ENCODE data around the gene FKBP9. TPM values are rescaled to one million over a fixed set of nuclear protein-coding genes. Genes with fewer than 3 reads are reported as not detected.
A peak's percentile ranks its signal among the peaks of the same experiment; 100 is the strongest.
"Not testable (repeated sequence)": the region's sequence is repeated elsewhere in the genome, so short reads cannot be mapped to it uniquely, and the experiment has no call there.

Gene FKBP9
- total RNA-seq, 1 donor from 2014 or later, result 144 TPM

DNA sequence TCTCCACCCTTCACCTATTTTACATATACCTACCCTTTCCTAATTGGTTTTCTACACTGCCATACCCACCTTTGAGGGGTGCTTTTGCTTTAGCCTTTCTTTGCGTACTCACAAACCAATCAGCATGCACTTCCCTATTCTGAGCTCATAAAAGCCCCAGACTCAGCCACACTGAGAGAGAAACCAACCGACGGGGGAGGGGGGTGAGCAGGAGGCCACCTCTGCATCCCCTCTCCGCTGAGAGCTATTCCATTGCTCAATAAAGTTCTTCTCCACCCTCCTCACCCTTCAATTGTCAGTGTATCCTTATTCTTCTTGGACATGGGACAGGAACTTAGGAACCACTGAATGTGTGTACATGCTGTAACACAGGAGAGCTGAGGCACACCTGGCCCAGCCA, 9.0 kb upstream of the FKBP9 start:
- DNase-seq (ENCODE audit: low read depth, low spot score), result no peak

GRCh38 chr7:32952876-32953275, 4.4 kb upstream of the FKBP9 start:
- no peak for DNase-seq (ENCODE audit: low read depth, low spot score)

- DNase-seq (ENCODE audit: low read depth, low spot score), result no peak
Measured at GRCh38 chr7:32958046-32959025, 1.1 kb downstream of the FKBP9 start.

DNA sequence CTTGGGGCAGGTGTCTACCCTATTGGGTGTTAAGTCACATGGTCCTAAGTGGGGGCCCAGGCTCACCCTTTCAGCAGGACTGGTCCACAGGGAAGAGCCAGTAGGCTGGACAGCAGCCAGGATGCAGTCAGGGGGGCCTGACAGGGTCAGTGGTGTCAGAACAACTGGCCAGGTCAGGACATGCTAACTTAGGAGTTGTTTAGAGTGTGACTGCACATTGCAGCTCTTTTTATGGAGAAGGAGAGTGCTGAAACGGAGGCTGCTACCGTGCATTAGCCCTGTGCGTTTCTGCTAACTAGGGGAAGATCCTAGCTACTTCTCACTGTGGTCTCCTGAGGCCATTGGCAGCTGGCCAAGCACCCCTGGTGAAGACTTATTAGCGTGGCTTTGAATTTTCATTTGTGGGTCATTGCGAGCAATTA, 6.7 kb downstream of the FKBP9 start:
- not testable (repeated sequence) for DNase-seq (ENCODE audit: low read depth, low spot score)

DNA sequence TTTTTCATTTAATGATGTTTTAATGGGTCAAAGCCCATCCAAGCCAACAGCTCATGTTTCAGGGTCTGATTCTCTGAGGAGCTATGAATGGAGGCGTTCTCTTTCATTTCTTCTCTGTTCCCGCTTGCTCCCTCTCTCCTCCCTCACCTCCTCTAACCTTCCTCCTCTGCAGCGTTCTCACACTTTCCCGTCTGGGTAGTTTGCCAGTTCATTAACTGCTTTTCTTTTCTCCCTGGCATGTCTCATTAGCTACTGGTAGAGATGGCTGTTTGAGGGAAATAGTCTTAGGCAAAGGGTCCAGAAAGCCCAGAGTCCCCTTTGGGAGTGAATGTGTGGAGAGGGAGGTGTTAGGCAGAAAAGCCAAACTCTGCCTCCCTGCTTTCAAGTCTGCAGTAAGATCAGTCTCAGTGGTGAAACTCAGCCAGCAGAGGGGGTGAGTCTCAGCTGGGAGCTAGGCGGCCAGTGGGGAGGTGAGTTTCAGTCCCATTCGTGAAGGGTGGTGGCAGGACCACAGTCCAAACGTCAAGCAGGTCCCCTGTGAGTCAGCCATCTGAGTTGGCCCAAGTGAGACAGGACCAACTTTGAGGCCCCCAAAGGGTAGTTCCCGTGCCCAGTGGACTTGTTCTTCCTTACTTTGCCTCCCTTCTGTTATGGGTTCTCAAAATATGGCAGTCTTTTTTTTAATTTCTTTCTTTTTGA, 7.4 kb downstream of the FKBP9 start:
- not testable (repeated sequence) for DNase-seq (ENCODE audit: low read depth, low spot score)

DNA sequence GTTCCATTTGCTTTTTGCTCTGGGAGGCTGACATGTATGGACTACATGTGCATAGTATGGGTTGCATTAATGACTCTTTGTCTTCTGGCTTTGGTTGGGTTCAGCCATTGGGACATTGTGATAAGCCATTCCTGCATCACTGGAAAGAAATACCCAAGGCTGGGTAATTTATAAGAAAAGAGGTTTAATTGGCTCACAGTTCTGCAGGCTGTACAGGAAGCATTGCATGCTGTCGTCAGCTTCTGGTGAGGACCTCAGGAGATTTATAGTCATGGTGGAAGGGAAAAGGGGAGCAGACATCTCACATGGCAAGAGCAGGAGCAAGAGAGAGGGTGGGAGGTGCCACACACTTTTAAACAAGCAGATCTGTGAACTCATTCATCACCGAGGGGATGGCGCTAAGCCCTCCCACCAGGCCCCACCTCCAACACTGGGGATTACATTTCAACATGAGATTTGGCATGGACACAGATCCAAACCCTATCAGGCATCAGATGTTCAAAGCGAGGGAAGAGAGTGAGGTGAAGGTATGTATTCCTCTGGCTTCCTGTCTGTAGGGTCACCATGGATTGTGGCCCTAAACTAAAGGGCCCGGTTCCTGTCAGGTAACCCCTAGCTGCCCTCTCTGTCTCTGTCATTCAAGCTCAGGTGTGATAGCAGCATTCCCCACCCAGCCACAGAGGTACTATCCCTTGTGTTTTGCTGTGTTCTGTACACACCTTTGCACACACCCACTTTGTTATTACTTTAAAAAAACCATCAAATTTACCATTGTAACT, 9.4 kb downstream of the FKBP9 start:
- not testable (repeated sequence) for DNase-seq (ENCODE audit: low read depth, low spot score)

- DNase-seq (ENCODE audit: low read depth, low spot score), result not testable (repeated sequence)
Measured at GRCh38 chr7:32967268-32967582, 10.0 kb downstream of the FKBP9 start.

- not testable (repeated sequence) for DNase-seq (ENCODE audit: low read depth, low spot score)
Measured at GRCh38 chr7:32971967-32972366, 14.7 kb downstream of the FKBP9 start.

DNA sequence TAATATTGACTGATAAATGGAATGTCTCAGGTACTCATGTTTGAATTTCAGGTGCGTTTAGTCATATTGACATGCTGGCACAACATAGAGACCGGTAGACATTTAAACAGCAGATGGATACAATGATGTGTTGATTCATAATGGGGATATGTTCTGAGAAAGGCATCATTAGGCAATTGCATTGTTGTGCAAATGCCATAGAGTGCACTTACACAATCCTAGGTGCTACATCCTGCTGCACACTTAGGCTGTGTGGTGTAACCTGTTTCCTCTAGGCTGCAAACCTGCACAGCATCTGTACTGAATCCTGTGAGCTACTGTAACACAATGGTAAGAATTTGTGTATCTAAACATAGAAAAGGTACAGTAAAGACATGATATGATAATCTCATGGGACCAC, 19.9 kb downstream of the FKBP9 start:
- DNase-seq (ENCODE audit: low read depth, low spot score), result not testable (repeated sequence)

DNA sequence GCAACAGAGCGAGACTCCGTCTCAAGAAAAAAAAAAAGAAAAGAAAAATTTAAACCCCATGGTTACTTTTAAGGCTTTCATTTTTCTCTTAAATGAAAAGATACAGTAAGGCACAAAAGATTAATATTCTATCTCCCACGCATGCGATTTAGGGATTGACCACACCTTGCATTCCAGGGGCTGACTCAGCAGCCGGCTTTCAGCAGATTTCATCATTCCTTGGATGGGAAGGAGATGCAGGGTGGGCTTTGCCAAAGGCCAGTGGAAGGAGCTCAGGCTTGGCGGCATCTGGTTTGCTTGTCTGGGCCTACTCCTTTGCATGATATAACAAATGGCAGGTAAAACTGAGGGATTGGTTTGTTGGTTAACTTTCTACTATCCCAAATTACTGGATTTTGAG, 22.0 kb downstream of the FKBP9 start:
- not testable (repeated sequence) for DNase-seq (ENCODE audit: low read depth, low spot score)

DNA sequence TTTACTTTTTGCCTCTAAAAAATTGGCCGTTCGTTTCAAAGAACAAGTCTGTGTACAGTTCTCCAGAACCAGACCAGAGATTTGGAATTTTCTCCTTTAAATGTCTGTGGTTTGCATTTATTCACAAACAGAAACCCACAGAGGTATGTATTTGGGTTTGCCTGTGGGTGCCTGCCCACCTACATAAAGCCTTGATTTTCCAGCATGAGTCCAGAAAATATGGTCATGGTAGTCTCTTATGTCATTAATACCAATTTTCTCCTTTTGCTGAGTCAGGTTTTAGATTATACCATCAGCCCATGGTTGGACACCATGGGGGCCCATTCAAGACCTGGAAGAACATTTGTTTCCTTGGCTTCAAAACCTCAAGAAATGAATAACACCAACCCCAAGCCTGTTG, 22.7 kb downstream of the FKBP9 start:
- DNase-seq (ENCODE audit: low read depth, low spot score), result not testable (repeated sequence)

GRCh38 chr7:32988148-32988547, 30.9 kb downstream of the FKBP9 start:
- not testable (repeated sequence) for DNase-seq (ENCODE audit: low read depth, low spot score)

DNA sequence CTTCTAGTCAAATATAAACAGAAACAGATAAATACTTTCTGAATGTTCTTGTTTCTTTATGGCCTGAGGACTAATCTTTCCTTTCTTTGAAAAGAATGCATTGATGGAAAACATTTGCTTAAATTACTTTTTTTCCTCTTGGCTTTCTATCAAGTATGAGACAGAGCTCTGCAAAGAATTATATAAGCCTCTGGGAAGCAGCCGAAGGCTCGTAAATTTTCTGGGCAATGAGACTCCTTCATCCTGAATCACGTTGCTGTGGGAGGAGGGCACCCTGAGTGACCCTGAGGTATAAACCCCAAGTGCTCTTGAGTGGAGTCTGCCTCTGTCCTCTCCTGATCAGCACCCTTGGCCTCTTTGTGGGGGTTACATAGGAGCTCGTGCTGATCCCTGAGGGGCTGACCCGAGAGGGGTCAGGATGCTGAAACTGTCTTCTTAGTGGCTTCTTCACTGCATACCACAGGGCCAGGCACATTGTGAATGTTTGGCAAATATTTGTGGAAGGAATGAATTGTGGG, 33.9 kb downstream of the FKBP9 start:
- DNase-seq (ENCODE audit: low read depth, low spot score), result not testable (repeated sequence)

DNA sequence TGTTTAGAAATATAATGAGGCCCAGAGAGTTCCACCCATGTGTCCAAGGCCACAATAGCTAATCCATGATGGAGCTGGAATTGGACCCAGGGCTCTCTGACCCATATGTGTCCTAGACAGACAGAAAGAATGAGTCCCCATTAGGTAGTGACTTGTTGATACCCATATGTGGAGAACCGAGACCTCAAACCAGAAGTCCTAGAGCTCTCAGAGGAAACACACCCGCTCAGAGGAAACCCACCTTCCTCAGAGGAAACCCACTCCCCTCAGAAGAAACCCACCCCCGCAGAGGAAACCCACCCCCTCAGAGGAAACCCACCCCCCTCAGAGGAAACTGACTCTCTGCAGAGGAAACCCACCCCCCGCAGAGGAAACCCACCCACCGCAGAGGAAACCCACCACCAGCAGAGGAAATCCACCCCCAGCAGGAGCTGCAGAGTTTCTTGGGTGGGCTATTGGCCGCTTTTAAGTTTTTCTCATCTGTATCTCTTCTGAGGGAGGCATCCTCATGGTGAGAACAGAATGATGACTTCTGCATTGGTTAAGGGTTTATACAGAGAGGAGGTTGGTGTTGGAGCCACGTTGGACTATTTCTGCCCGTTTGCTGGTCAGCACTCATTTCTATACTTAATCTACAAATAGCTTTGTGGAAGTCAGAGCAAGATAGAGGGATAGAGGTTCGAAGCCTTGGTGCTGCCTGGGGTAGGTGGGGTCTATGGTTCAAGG, 34.9 kb downstream of the FKBP9 start:
- not testable (repeated sequence) for DNase-seq (ENCODE audit: low read depth, low spot score)

- peak; percentile 39 for DNase-seq (ENCODE audit: low read depth, low spot score)
Measured at GRCh38 chr7:32992750-32993149, 35.5 kb downstream of the FKBP9 start.

- not testable (repeated sequence) for DNase-seq (ENCODE audit: low read depth, low spot score)
Measured at GRCh38 chr7:32997956-32998355, 40.7 kb downstream of the FKBP9 start.

GRCh38 chr7:32998361-32999171, 41.3 kb downstream of the FKBP9 start:
- peak; percentile 81 for DNase-seq (ENCODE audit: low read depth, low spot score)

DNA sequence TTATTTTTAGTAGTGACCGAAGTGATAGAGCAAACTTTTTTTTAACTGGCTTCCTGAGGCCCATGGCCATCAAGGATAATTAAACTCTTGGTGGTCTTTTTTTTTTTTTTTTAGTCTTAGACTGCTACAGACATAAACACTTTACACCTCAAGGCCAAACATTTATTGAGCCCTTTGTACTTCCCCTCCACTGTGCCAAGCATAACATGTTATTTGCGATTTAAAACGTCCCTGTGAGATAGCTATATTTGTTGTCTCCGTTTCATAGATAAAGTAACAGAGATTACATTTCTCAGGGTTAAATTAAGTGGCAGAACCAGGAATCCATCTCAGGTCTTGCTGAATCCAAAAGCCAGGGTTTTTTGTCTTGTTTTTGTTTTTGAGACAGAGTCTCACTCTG, 42.1 kb downstream of the FKBP9 start:
- not testable (repeated sequence) for DNase-seq (ENCODE audit: low read depth, low spot score)

GRCh38 chr7:33003111-33003510, 45.9 kb downstream of the FKBP9 start:
- not testable (repeated sequence) for DNase-seq (ENCODE audit: low read depth, low spot score)

- DNase-seq (ENCODE audit: low read depth, low spot score), result not testable (repeated sequence)
Measured at GRCh38 chr7:33004104-33004616, 46.9 kb downstream of the FKBP9 start.
